Activated CD8-positive, alpha-beta memory T cell treated with anti-CD3 and anti-CD28 coated beads, Interleukin-2, amount 50 U/mL, for 4 hours (primary cell): ENCODE data around the gene CEP95.
"Not testable (repeated sequence)": the region's sequence is repeated elsewhere in the genome, so short reads cannot be mapped to it uniquely, and the experiment has no call there.

Experiments
- DNase-seq: peaks from one replicate; pipeline ENCODE4 v3.0.0-alpha.2; 2020

CEP95 gene

DNA sequence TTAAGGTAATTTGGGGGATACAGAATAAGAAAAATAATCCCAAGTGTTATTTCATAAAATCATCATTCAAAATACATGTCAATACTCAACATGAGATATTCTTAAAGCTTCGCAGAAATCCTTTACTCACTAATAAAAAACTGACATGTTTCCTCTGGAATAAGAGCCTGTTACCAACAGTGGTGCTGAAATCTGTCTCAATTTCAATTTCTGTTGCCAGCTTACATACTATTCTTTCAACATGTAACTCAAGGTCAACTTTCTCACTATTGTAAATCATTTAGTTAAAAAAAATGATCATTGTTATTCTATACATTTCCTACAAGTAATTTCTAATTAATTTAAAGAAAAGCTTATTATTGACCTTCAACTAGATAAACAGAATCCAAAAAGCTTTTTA is 67.9 kb downstream of the CEP95 start:
- DNase-seq = no peak

DNA sequence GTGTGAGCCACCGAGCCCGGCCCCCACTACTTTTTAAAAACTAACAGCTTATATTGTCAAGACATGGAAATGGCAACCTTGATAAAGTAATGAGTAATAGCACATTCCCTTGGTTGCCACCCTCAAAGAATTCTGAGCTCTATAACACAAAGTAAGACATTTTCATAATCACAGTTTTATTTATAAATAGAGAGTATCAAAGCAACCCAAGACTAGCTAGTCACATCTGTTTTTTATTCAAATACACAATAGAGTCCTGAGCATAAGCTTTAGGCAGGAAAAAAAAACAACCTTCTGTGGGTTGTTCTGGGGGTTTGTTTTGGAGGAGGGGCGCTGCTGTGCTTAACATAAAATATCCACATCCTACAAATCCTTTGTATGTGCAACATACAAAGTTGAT is 68.7 kb downstream of the CEP95 start:
- DNase-seq = no peak

DNA sequence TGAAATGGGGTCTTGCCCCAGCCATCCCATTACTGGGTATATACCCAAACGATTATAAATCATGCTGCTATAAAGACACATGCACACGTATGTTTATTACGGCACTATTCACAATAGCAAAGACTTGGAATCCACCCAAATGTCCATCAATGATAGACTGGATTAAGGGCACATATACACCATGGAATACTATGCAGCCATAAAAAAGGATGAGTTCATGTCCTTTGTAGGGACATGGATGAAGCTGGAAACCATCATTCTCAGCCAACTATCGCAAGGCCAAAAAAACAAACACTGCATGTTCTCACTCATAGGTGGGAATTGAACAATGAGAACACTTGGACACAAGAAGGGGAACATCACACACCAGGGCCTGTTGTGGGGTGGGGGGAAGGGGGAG is 70.2 kb downstream of the CEP95 start:
- DNase-seq = not testable (repeated sequence)

DNA sequence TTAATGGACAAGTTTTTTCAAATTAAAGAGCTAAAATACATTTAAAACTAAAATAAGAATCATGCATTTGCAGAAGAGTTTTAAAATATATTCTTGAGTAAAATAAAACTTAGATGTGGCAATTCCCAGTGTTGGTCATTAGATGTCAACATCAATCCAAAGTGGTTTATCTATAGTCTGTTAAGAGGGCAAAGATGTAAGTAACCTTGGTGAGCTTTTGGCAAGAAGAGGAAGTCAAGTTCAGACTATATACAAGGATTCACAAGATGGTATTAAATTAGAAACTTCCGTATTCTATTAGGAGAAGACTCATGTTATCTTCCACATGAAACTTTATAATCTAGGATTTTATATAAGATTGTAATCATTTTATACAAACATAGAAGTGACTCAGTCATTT is 73.1 kb downstream of the CEP95 start:
- no peak for DNase-seq

DNA sequence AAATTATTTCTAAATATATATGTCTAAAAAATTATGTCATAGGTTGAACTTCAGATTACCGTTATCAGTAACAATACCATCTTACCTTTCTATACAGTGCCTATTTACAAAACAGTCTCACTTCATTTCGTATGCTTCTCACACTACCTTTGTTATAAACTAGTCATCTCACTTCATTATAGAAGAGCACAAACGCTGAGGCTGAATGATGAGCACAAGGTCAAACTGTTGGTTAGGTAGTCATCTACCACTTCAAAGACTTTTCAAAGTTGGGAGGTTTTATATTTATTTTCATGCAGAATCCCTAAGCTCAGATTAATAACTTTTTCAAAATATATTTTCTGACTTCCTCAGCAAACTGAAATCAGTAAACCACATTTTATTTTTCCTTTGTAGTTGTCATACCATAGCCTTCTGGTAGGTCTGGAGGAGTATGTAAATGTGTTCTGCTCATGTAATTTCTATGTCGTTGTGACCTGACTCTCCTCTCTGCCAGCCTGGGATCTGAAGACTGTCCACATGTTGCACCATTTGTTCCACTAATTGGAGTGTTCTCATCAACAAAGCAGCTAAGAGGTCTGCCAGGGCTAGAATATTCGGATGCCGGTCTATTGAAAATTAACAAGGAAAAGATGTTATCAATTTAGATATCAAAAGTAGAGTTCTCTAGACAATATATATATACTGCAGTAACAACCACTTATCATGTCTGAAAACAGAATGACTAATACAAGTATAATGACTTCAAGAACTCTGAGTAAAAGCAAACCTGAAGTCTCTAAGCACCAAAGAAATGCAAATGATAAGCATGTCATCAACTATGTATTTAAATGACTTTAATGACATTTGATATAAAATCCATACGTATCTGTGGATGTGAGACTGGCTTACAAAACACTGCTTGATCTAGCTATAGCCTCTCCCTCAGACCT is 73.9 kb downstream of the CEP95 start:
- no peak for DNase-seq

DNA sequence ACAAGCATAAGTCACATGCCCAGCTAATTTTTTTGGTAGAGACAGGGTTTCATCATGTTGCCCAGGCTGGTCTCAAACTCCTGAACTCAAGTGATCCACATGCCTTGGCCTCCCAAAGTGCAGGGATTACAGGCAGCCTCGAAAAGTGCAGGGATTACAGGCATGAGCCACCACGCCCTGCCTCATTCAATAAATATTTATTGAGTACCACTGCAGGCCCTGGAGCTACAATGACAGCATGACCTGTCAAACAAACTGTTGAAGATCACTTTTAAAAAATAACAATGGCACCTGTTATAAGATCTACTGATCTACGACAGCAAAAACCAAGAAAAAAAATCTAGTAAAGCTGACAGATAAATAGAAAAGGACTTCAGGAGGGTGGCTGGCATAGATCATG is 76.3 kb downstream of the CEP95 start:
- DNase-seq = no peak

DNA sequence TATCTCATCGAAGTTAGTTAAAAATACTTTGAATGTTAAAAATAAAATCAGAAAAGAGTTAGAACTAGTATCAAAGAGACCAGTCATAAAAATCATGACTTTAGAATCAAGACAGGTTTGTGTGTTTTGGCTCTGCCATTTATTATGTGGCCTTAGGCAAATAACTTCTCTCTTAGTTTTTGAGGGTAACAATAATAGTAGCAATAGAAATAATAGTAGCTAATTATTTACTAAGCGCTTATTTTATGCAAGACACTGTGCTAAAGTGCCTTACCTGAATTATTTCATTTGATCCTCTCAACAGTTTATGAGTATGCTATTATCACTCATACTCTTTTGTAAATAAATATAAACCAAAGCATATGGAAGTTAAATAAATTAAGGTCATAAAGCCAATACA is 78.4 kb downstream of the CEP95 start:
- no peak for DNase-seq
